AG04450 (cell line): ENCODE measurements around the gene SLC36A1. TPM values are rescaled to one million over a fixed set of nuclear protein-coding genes. Genes with fewer than 3 reads are reported as not detected.

Source experiments
- CTCF ChIA-PET: fragments of 300-600, 350-600 bp; formaldehyde crosslinking; extraction: SDS; loops from one replicate; lab custom pipeline; 2022; ENCODE audit warnings: antibody characterized with exemption, inconsistent platforms; lab: Charles Lee
- POLR2A ChIA-PET: fragments of 350-600 bp; formaldehyde crosslinking; extraction: SDS; loops from one replicate; lab custom pipeline; 2021; ENCODE audit warnings: antibody characterized with exemption, inconsistent platforms; lab: Yijun Ruan, JAX
- DNase-seq: peaks from one replicate; pipeline ENCODE4 v3.0.0-alpha.2; 2011; ENCODE audit warnings: low read depth, low spot score
- H3K27ac ChIP-seq: one replicate; pipeline ENCODE4 v1.5.1; 2012; ENCODE audit warnings: low read depth, low read length, control low read depth
- H3K27me3 ChIP-seq: one replicate; pipeline ENCODE4 v1.6.0; 2012; ENCODE audit warnings: low read length; ENCODE audit not compliant: control insufficient read depth, insufficient read depth
- H3K4me3 ChIP-seq: 2 replicates; pipeline ENCODE4 v1.5.1; 2011; ENCODE audit warnings: mild to moderate bottlenecking, low read depth, low read length, control low read depth
- H3K9me3 ChIP-seq: 2 replicates; pipeline ENCODE4 v1.5.1; 2012; ENCODE audit warnings: low read length; ENCODE audit not compliant: control insufficient read depth, insufficient read depth
- CTCF ChIP-seq: IDR thresholded peaks from 2 replicates; pipeline ENCODE4 v1.5.1; 2011; ENCODE audit warnings: low read depth, low read length, control low read depth, inconsistent platforms
- polyA plus RNA-seq: library from polyadenylated mRNA; depleted of rRNA; stranded (reverse); fragments of >200 nt; gene quantifications from 2 replicates; pipeline ENCODE4 v1.2.3, GENCODE V29; 2011; rRNA removed
- small RNA-seq: library from RNA; depleted of rRNA; stranded (forward); fragments of <200 nt; gene quantifications from one replicate; pipeline ENCODE3, GENCODE V24; 2012; ENCODE audit warnings: low read depth; ENCODE audit not compliant: insufficient read length

SLC36A1 gene
- polyA plus RNA-seq, 1 experiment, result 22.2 TPM

- DNase-seq, result no peak
- Histone ChIP-seq H3K27ac (no peak overlapping the region), H3K4me3 (no peak overlapping the region), H3K27me3 (no peaks in the 10 kb centered on the region), H3K9me3 (no peaks in the 10 kb centered on the region)
- no peak for TF ChIP-seq CTCF
- ChIA-PET CTCF (no interaction called here), POLR2A (no interaction called here)
Measured at GRCh38 chr5:151541571-151541970, 94.2 kb downstream of the SLC36A1 start.

Small RNA genes within 50 kb of the gene (small RNA-seq; reads per million reads assigned to genes)
- gene MIR6499 (not detected), gene RNA5SP197 (not detected)

Other genes starting within 250 kb of the SLC36A1 start
- gene CCDC69, start 223.5 kb upstream of the SLC36A1 start, polyA plus RNA-seq, result 1.9 TPM in 2 replicates
- gene GM2A, start 194.4 kb upstream of the SLC36A1 start, polyA plus RNA-seq, result 18.4 and 20.9 TPM in 2 replicates
- not detected in 2 replicates for gene SLC36A3, start 143.8 kb upstream of the SLC36A1 start, polyA plus RNA-seq
- gene SLC36A2, start 100.0 kb upstream of the SLC36A1 start, polyA plus RNA-seq, result not detected in 2 replicates
- gene FAT2, start 143.7 kb downstream of the SLC36A1 start, polyA plus RNA-seq, result 0.01 TPM in 1 of 2 replicates, not detected in the other
- gene SPARC, start 239.3 kb downstream of the SLC36A1 start, polyA plus RNA-seq, result 5,773 and 5,780 TPM in 2 replicates